ENCODE results near the gene PPP1R18.
"Not testable (repeated sequence)": the region's sequence is repeated elsewhere in the genome, so short reads cannot be mapped to it uniquely, and the experiment has no call there.

Gene PPP1R18, protein sequence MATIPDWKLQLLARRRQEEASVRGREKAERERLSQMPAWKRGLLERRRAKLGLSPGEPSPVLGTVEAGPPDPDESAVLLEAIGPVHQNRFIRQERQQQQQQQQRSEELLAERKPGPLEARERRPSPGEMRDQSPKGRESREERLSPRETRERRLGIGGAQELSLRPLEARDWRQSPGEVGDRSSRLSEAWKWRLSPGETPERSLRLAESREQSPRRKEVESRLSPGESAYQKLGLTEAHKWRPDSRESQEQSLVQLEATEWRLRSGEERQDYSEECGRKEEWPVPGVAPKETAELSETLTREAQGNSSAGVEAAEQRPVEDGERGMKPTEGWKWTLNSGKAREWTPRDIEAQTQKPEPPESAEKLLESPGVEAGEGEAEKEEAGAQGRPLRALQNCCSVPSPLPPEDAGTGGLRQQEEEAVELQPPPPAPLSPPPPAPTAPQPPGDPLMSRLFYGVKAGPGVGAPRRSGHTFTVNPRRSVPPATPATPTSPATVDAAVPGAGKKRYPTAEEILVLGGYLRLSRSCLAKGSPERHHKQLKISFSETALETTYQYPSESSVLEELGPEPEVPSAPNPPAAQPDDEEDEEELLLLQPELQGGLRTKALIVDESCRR

DNA sequence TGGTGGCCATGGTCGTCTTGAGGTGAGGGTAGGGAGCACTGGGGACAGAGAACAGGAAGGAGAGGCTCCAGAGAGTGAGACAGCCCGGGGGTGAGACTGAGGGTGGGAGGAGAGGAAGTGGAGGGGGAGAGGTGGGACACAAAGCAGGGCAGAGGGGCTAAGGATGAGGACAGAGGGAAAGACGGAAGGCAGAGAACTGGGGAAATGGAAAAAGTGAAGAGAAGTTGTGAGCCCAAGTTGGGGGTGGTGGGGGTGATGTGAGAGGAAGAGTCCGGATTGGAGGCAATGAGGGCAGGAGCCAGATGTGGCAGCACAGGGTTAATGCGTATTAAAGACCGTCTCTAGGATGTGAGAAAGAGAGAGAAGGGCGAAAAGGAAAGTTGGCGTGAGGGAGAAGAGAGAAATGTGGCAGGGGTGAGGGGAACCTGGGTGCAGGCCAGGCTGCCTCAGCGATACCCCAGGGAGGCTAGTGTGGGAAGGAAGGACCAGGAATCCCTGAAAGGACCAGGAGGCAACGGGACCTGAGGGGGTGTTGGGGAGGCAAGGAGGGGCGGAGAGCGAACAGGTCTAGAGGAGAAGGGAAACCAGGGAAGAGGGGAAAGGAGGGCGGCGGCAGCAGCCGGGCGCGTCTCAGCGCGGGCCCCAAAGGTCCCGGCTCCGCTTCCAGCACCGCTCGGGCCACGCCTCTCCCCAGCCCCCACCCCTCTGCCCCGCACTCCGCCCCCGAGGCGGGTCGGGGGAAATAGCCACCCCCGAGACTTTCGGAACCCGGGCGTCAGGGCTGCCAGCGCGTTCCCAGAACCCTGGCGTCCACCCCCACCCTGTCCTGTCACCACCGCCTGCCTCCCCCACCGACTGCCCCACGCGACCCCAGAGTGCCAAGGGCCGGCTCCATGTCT lies at the start of gene PPP1R18:
TSS of gene PPP1R18 (minus strand) at position 637 of the 899 bp plus-strand sequence. CDS start at position 10, 627 bp downstream.
- intact Hi-C loops (cut with DNase I) = no loop called here
- peak in 7 of 10 donors; percentile 32 to 92 (median 43) for DNase-seq

DNA sequence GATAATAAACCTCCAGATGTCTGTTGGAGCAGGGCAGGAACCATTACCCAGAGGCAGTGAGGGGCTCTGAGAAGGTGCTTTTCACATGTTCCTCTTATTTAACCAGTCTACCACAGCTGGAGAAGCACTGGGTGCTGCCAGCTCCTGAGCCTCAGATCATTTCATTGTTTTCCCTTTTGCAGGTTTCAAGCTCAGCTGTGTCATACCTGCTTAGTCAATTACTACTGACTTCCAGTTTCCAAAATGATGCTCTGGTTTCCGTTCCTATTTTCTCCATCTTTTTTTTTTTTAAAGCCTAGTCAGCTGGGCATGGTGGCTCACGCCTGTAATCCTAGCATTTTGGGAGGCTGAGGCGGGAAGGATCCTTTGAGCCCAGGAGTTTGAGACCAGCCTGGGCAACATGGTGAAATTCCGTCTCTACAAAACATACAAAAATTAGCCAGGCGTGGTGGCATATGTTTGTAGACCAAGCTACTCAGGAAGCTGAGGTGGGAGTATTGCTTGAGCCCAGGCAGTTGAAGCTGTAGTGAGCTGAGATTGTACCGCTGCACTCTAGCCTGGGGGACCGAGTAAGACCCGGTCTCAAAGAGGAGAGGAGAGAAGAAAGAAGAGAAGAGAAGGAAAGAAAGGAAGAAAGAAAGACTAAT lies 49.3 kb upstream of the PPP1R18 start:
- intact Hi-C loops (cut with DNase I) = no loop called here
- no peak for DNase-seq

DNA sequence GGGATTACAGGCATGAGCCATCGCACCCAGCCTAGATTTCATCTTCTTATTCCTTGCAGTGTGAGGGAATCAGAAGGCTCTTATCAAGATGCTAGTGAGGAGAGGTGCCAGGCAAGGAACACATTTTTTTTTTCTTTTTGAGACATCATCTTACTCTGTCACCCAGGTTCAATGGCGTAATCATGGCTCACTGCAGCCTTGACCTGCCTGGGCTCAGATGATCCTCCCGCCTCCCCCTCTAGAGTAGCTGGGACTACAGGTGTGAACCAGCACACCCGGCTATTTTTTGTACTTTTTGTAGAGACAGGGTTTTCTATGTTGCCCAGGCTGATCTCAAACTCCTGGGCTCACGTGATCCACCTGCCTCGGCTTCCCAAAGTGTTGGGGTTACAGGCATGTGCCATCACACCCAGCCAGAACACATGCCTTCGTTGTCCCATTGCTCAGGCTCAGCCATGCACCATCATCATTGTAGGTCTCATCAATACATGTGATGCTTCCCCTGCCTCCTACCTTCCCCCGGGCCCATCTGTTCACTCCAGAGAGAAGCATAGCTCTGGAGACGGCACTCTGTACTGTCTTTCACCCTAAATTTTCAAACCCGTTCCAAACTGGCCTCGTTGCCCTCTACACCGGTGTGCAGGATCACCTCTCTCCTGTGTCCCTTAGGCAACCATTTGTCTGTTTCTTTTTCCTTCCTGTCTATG lies 45.9 kb upstream of the PPP1R18 start:
- intact Hi-C loops (cut with DNase I) = no loop called here
- peak in 3 of 10 donors; percentile 31 to 73 (median 68) for DNase-seq

- intact Hi-C loops (cut with DNase I) = no loop called here
- peak in 9 of 10 donors; percentile 50 to 96 (median 72) for DNase-seq
These were observed 44.4 kb upstream of the PPP1R18 start for GRCh38 chr6:30730601-30731435.

DNA sequence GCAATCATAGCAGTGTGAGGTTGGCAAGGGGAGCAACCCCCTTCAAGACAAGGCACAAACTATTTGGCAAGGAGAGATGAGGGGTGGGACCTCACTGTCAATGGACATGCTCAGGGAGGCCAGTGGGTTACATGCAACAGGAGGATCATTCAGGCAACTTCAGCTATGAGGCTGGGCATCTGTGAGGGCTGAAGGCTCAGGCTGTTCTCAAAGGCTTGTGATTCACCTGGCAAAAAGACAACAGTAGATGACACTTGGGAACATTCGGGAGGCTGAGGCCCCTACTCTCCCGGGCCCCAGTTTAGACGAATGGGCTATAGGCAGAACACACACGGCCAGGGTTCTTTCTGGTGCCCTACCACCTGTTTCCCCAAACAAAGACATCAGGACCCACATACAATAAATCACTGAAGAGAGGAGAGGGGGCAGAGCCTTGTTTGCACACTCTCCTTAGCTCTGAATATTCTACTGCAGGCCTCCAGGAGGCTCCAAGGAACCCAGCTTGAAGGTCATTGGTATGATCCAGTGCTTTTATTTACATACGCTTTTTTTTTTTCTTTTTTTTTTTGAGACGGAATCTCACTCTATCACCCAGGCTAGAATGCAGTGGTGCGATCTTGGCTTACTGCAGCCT lies 41.6 kb upstream of the PPP1R18 start:
- peak in 1 of 10 donors; percentile 22 for DNase-seq

GRCh38 chr6:30726506-30727413 lies 40.3 kb upstream of the PPP1R18 start:
- DNase-seq = peak in 1 of 10 donors; percentile 45
- intact Hi-C loops (cut with DNase I) = no loop called here

More for the DNA sequence above, 41.6 kb upstream of the PPP1R18 start:
- intact Hi-C loops (cut with DNase I) = no loop called here

DNA sequence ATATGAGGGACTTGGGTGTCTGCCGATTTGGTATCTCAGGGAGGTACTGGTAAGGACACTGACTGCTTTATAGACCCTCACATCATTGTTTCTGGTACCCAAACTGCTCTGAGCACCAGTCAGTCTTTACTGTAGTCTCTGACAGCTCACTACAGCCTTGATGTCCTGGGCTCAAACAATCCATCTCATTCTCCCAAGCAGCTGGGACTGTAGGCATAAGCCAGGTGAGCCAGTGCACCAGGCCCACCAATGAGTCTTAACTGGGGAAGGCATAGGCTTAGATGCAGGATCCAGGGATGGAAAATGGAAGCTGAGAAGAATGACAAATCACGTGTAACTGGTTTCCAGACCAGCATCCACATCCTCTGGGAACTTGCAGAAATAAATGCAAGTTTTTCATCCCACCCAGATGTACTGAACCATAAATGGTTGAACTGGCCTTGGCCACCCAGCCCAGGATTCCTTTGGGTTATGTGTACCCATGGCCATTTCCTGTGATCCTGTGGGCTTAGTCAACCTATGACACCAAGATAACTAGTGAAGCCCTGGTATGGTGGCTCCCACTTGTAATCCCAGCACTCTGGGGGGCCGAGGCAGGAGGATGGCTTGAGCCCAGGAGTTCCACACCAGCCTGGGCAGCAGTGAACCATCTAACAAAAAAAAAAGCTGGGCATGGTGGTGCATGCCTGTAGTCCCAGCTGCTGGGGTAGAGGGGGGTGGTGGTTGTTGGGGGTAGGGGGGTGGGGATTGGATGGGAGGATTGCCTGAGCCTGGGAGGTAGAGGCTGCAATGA lies 39.5 kb upstream of the PPP1R18 start:
- intact Hi-C loops (cut with DNase I) = no loop called here
- DNase-seq = peak in 1 of 10 donors; percentile 40

- intact Hi-C loops (cut with DNase I) = no loop called here
- DNase-seq = no peak
These were observed 38.6 kb upstream of the PPP1R18 start for GRCh38 chr6:30724906-30725667.

- intact Hi-C loops (cut with DNase I) = not testable (repeated sequence)
- DNase-seq = peak in 1 of 10 donors; percentile 67
These were observed 37.6 kb upstream of the PPP1R18 start for GRCh38 chr6:30723843-30724741.

- peak in 1 of 10 donors; percentile 67 for DNase-seq
- intact Hi-C loops (cut with DNase I) = not testable (repeated sequence)
These were observed 36.9 kb upstream of the PPP1R18 start for GRCh38 chr6:30723159-30723842.

DNA sequence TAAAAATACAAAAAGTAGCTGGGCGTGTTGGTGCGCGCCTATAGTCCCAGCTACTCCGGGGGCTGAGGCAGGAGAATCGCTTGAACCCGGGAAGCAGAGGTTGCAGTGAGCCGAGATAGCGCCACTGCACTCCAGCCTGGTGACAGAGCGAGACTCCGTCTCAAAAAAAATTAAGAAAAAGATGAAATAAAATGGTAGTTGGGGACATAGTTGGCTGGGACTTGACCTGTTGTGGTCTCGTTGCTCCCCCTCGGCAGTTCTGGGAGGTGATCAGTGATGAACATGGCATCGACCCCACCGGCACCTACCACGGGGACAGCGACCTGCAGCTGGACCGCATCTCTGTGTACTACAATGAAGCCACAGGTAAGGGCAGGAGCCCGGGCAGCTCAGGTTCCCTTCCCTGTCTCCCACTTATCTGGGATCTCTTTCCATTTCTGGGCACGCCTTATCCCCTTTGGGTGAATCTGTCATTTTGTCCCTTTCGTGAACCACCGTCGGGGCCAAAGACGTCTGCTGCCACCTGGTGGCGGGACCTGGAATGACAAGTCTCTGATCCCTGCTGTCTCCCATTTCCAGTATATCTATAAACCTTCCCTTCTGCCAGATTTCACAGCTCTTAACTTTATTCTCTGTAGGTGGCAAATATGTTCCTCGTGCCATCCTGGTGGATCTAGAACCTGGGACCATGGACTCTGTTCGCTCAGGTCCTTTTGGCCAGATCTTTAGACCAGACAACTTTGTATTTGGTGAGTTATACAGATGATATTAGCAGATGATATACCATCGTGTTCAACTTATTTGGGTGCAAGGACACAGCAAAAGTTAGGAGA lies 36.1 kb upstream of the PPP1R18 start:
- intact Hi-C loops (cut with DNase I) = loop anchor here (1.0 kb wide), 1 partner anchor 43 kb away; no protein-coding TSS in a partner anchor
- DNase-seq = peak; percentile 70 to 96 (median 84)

DNA sequence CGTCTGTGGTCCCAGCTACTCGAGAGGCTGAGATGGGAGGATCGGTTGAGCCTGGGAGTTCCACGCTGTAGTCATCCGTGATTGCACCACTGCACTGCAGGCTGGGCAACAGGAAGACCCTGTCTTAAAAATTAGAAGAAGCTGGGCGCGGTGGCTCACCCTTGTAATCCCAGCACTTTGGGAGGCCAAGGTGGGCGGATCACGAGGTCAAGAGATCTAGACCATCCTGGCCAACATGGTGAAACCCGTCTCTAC lies 35.5 kb upstream of the PPP1R18 start:
- DNase-seq = peak in 1 of 10 donors; percentile 77
- intact Hi-C loops (cut with DNase I) = loop anchor here (1.0 kb wide), 1 partner anchor 43 kb away; no protein-coding TSS in a partner anchor

Measured in posterior cingulate gyrus (tissue), 11 donors.